Neural progenitor cell (in vitro differentiated cells): ENCODE data around the gene CTSF. TPM values are rescaled to one million over a fixed set of nuclear protein-coding genes. Genes with fewer than 3 reads are reported as not detected.

Experiments used
- DNase-seq: peaks from one replicate; pipeline ENCODE4 v3.0.0-alpha.2; 2016; ENCODE audit warnings: low spot score
- H2AFZ ChIP-seq: fragments of 200-600 bp; sonication (generic); replicated peaks from 2 replicates; pipeline ENCODE4 v1.6.1; 2016; ENCODE audit warnings: antibody characterized with exemption
- H3F3A ChIP-seq: fragments of 200-600 bp; sonication (generic); 2 replicates; pipeline ENCODE4 v1.6.1; 2016; ENCODE audit warnings: antibody characterized with exemption, low read depth
- H3K27ac ChIP-seq: fragments of 200-600 bp; sonication (generic); 2 replicates; pipeline ENCODE4 v1.5.1; 2016; ENCODE audit warnings: mild to moderate bottlenecking
- H3K27me3 ChIP-seq: fragments of 200-600 bp; sonication (generic); 2 replicates; pipeline ENCODE4 v1.6.1; 2016; ENCODE audit warnings: mild to moderate bottlenecking, moderate library complexity
- H3K36me3 ChIP-seq: fragments of 200-600 bp; sonication (generic); 2 replicates; pipeline ENCODE4 v1.5.1; 2016
- H3K4me1 ChIP-seq: fragments of 200-600 bp; sonication (generic); 2 replicates; pipeline ENCODE4 v1.6.1; 2016; ENCODE audit warnings: mixed run types
- H3K4me2 ChIP-seq: fragments of 200-600 bp; sonication (generic); 2 replicates; pipeline ENCODE4 v1.6.1; 2016
- H3K4me3 ChIP-seq: fragments of 200-600 bp; sonication (generic); 2 replicates; pipeline ENCODE4 v1.5.1; 2016
- H3K79me2 ChIP-seq: fragments of 200-600 bp; sonication (generic); 2 replicates; pipeline ENCODE4 v1.6.1; 2016; ENCODE audit warnings: low read depth
- H3K9ac ChIP-seq: fragments of 200-600 bp; sonication (generic); 2 replicates; pipeline ENCODE4 v1.6.1; 2016
- H3K9me3 ChIP-seq: fragments of 200-600 bp; sonication (generic); 2 replicates; pipeline ENCODE4 v1.5.1; 2016; ENCODE audit warnings: low read depth
- H4K20me1 ChIP-seq: fragments of 200-600 bp; sonication (generic); 2 replicates; pipeline ENCODE4 v1.6.1; 2016; ENCODE audit warnings: low read depth
- H3K27ac Mint-ChIP-seq: 3 replicates; pipeline ENCODE4 v1.8.0; 2021; ENCODE audit warnings: mixed read lengths
- H3K27me3 Mint-ChIP-seq: 2 replicates; pipeline ENCODE4 v1.8.0; 2022; ENCODE audit warnings: low read depth, mild to moderate bottlenecking, inconsistent platforms, moderate library complexity, mixed read lengths; ENCODE audit not compliant: insufficient read depth
- H3K36me3 Mint-ChIP-seq: 3 replicates; pipeline ENCODE4 v1.8.0; 2021; ENCODE audit warnings: mixed read lengths
- H3K4me1 Mint-ChIP-seq: 3 replicates; pipeline ENCODE4 v1.8.0; 2021; ENCODE audit warnings: mixed read lengths
- H3K4me3 Mint-ChIP-seq: 3 replicates; pipeline ENCODE4 v1.8.0; 2021; ENCODE audit warnings: mild to moderate bottlenecking, moderate library complexity, mixed read lengths
- H3K9me3 Mint-ChIP-seq: 3 replicates; pipeline ENCODE4 v1.8.0; 2020; ENCODE audit warnings: mixed read lengths
- EZH2 ChIP-seq: fragments of 200-600 bp; sonication (generic); IDR thresholded peaks from 2 replicates; pipeline ENCODE4 v1.6.1; 2017; ENCODE audit warnings: antibody characterized with exemption, mild to moderate bottlenecking, moderate library complexity
- EZH2phosphoT487 ChIP-seq: fragments of 200-600 bp; sonication (generic); IDR thresholded peaks from 2 replicates; pipeline ENCODE4 v1.6.1; 2017; ENCODE audit warnings: antibody characterized with exemption
- total RNA-seq: library from RNA; depleted of rRNA; stranded (reverse); fragments of >200 nt; gene quantifications from 2 replicates; pipeline ENCODE4 v1.2.3, GENCODE V29; 2015; ENCODE audit warnings: low replicate concordance
- TF ChIP-seq, protein P1 (sequence below): fragments of 200-600 bp; sonication (generic); IDR thresholded peaks from 2 replicates; pipeline ENCODE4 v1.5.1; 2017; ENCODE audit warnings: antibody characterized with exemption, mild to moderate bottlenecking

The CTSF gene
- total RNA-seq, 1 donor from 2014 or later, result not detected

DNA sequence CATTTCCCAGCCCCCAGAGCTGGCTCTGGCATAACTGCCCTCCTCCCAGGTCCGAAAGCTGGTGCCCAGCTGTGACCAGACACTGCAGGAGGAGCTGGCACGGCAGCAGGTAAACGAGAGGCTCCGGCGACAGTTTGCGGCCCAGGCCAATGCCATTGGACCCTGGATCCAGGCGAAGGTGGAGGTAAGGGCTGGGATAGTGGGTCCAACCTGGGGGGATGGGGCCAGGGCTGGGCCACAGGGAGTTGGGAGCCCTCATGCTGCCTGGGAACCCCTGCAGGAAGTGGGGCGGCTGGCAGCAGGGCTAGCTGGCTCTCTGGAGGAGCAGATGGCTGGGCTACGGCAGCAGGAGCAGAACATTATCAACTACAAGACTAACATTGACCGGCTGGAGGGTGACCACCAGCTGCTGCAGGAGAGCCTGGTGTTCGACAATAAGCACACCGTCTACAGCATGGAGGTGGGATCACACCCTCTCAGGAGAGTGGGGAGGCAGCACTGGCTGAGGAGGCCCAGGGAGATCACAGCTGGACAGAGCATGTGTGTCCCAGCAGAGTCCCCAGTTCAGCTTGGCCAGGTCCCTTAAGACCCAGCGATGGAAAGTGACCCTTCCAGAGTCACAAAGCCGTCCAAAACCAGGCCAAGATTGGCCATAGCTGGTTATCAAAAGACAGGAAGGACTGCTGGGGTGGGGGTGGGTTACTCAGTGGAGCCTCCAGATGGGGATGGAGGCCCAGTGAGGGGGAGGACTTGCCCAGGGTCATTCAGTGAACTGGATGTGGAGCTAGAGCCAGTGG, 7.0 kb downstream of the CTSF start:
- no peaks in the 10 kb centered on the region for H3K4me1 Mint-ChIP-seq
- no peak overlapping the region for H3K4me3 Mint-ChIP-seq
- H3K36me3 Mint-ChIP-seq, result no peaks in the 10 kb centered on the region

DNA sequence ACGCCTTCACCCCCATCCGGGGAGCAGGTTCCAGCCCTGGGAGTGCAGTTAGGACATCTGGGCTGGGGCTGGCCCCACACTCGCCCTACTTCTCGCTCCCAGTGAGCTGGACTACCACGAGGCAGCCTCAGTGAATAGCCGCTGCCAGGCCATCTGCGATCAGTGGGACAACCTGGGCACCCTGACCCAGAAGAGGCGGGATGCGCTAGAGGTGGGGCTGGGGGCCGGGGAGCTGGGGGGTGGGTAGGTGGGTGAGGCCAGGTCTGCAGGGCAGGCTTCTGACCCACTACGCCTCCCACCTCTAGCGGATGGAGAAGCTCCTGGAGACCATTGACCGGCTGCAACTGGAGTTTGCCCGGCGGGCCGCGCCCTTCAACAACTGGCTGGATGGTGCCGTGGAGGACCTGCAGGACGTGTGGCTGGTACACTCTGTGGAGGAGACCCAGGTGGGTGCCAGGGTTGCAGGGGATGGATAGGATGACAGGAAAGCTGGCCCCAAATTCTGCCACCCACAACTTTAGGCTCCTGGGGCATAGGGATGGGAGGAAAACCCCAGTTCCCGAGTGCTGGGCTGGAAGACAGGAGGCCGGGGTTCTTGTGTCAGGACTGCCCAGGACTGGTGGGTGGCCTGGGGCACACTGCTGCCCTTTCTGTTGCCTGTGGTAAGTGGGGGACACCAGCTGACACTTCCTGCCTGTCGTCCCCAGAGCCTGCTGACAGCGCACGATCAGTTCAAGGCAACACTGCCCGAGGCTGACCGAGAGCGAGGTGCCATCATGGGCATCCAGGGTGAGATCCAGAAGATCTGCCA, 8.3 kb downstream of the CTSF start:
- Histone ChIP-seq H3F3A (no peaks in the 10 kb centered on the region), H3K36me3 (no peaks in the 10 kb centered on the region), H3K9me3 (no peaks in the 10 kb centered on the region), H4K20me1 (no peaks in the 10 kb centered on the region), H3K27ac (no peak overlapping the region), H3K4me2 (no peak overlapping the region), H3K79me2 (no peaks in the 10 kb centered on the region), H3K27me3 (no peaks in the 10 kb centered on the region), H3K9ac (no peak overlapping the region), H3K4me1 (no peaks in the 10 kb centered on the region), H2AFZ (no peak overlapping the region), H3K4me3 (no peak overlapping the region)
- H3K27me3 Mint-ChIP-seq, result no peaks in the 10 kb centered on the region
- no peak for DNase-seq
- no peak overlapping the region for H3K4me3 Mint-ChIP-seq
- no peak overlapping the region for H3K27ac Mint-ChIP-seq
- no peaks in the 10 kb centered on the region for H3K4me1 Mint-ChIP-seq
- no peaks in the 10 kb centered on the region for H3K36me3 Mint-ChIP-seq
- H3K9me3 Mint-ChIP-seq, result no peaks in the 10 kb centered on the region
- TF ChIP-seq EZH2 (no peak), EZH2phosphoT487 (no peak)
- TF ChIP-seq, protein P1, sequence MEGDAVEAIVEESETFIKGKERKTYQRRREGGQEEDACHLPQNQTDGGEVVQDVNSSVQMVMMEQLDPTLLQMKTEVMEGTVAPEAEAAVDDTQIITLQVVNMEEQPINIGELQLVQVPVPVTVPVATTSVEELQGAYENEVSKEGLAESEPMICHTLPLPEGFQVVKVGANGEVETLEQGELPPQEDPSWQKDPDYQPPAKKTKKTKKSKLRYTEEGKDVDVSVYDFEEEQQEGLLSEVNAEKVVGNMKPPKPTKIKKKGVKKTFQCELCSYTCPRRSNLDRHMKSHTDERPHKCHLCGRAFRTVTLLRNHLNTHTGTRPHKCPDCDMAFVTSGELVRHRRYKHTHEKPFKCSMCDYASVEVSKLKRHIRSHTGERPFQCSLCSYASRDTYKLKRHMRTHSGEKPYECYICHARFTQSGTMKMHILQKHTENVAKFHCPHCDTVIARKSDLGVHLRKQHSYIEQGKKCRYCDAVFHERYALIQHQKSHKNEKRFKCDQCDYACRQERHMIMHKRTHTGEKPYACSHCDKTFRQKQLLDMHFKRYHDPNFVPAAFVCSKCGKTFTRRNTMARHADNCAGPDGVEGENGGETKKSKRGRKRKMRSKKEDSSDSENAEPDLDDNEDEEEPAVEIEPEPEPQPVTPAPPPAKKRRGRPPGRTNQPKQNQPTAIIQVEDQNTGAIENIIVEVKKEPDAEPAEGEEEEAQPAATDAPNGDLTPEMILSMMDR, result no peak

More for the DNA sequence above, 7.0 kb downstream of the CTSF start:
- no peak overlapping the region for H2AFZ ChIP-seq
- Mint-ChIP-seq H3K27ac (peak overlapping the region; percentile 24), H3K27me3 (no peaks in the 10 kb centered on the region), H3K9me3 (no peaks in the 10 kb centered on the region)
- H3K36me3 ChIP-seq, result no peaks in the 10 kb centered on the region
- no peaks in the 10 kb centered on the region for H3F3A ChIP-seq
- H3K27ac ChIP-seq, result no peak overlapping the region
- TF ChIP-seq EZH2phosphoT487 (no peak), EZH2 (no peak)
- TF ChIP-seq, protein P1, result no peak
- H3K4me1 ChIP-seq, result no peaks in the 10 kb centered on the region
- H3K4me3 ChIP-seq, result no peak overlapping the region
- no peak overlapping the region for H3K4me2 ChIP-seq
- no peaks in the 10 kb centered on the region for H3K9me3 ChIP-seq
- DNase-seq, result no peak
- no peaks in the 10 kb centered on the region for H4K20me1 ChIP-seq
- no peak overlapping the region for H3K9ac ChIP-seq
- H3K79me2 ChIP-seq, result no peaks in the 10 kb centered on the region
- H3K27me3 ChIP-seq, result no peaks in the 10 kb centered on the region

DNA sequence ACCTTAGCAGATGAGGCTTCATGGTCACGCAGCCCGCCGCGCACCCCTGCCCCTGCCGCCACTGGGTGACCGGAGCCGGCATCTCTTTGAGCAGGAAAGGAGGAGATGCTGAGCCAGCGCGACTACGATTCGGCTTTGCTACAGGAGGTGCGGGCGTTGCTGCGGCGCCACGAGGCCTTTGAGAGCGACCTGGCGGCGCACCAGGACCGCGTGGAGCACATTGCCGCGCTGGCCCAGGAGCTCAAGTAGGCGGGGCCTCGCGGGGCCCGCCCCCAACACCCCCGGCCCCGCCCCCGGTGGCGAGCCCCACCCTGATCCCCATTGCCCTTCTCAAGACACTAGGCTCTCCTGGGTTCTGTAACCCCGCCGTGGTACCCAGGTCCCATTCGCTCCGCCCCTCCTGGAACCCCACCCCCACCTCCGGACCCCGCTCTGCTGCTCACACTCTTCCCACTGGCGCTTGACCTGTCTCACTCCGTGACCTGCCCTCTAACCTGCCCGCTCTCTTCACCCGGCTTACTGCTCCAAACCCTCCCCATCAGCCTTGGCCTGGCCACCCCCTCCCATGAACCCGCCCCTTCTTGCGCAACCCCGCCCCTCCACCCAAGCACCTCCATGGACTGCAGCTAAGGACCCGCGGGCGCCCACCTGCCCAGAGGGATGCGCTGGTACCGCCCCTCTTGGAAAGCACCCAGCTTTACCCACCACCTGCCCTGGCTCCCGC, 9.1 kb downstream of the CTSF start:
- no peak overlapping the region for H3K4me3 ChIP-seq
- H3K27me3 ChIP-seq, result no peaks in the 10 kb centered on the region
- Mint-ChIP-seq H3K27ac (no peak overlapping the region), H3K4me3 (no peak overlapping the region), H3K27me3 (no peaks in the 10 kb centered on the region), H3K36me3 (no peaks in the 10 kb centered on the region), H3K9me3 (no peaks in the 10 kb centered on the region), H3K4me1 (no peaks in the 10 kb centered on the region)
- no peaks in the 10 kb centered on the region for H3K36me3 ChIP-seq
- H2AFZ ChIP-seq, result no peak overlapping the region
- H3K9ac ChIP-seq, result no peak overlapping the region
- no peaks in the 10 kb centered on the region for H3F3A ChIP-seq
- H4K20me1 ChIP-seq, result no peaks in the 10 kb centered on the region
- no peaks in the 10 kb centered on the region for H3K79me2 ChIP-seq
- no peaks in the 10 kb centered on the region for H3K4me1 ChIP-seq
- no peak overlapping the region for H3K27ac ChIP-seq
- no peak overlapping the region for H3K4me2 ChIP-seq
- no peaks in the 10 kb centered on the region for H3K9me3 ChIP-seq
- no peak for DNase-seq
- TF ChIP-seq EZH2phosphoT487 (no peak), EZH2 (no peak)
- TF ChIP-seq, protein P1, result no peak
